Adrenal gland (tissue), 5 donors: ENCODE measurements around the gene NSUN4.

ENCODE experiments used
- CTCF ChIP-seq, 6 experiments: fragments of 450-650 bp in 4 of 6; fragments of 200-600 bp in 2 of 6; sonication (generic) in 1 of 6; IDR thresholded peaks; 1 replicate in 5 of 6; 2 replicates in 1 of 6; pipeline versions ENCODE4 v1.5.1 to v1.8.0; 2016 to 2021; ENCODE audit warnings: antibody characterized with exemption in 6 of 6, mild to moderate bottlenecking in 2 of 6, moderate library complexity in 1 of 6
- POLR2A ChIP-seq, 2 donors: fragments of 450-650 bp; IDR thresholded peaks; one replicate each; pipeline ENCODE4 v1.6.1; 2017; ENCODE audit warnings: antibody characterized with exemption in 2 of 2, mild to moderate bottlenecking in 2 of 2, moderate library complexity in 1 of 2
- donor health status: DM: no; HTN: no; CAD: no.

GRCh38 chr1:46342084-46342656 is 1.6 kb downstream of the NSUN4 start:
- TF ChIP-seq CTCF (IDR thresholded peaks at IDR 0.05): peak in 1 of 6 experiments; percentile 13
- no peak for TF ChIP-seq POLR2A (IDR thresholded peaks at IDR 0.05)
